HT-29 (cell line): Measurements from ENCODE around the gene NOL12. TPM values are rescaled to one million over a fixed set of nuclear protein-coding genes. Genes with fewer than 3 reads are reported as not detected.
"Not testable (repeated sequence)": the region's sequence is repeated elsewhere in the genome, so short reads cannot be mapped to it uniquely, and the experiment has no call there.

Experiments used
- DNase-seq: peaks from one replicate; pipeline ENCODE4 v3.0.0-alpha.2; 2015; ENCODE audit warnings: low spot score
- total RNA-seq: library from RNA; depleted of rRNA; stranded (reverse); fragments of >200 nt; shearing (Covaris generic); gene quantifications from 2 replicates; pipeline ENCODE4 v1.2.3, GENCODE V29; 2014

NOL12 gene
- total RNA-seq, 1 experiment from 2014 or later: 25.2 TPM

DNA sequence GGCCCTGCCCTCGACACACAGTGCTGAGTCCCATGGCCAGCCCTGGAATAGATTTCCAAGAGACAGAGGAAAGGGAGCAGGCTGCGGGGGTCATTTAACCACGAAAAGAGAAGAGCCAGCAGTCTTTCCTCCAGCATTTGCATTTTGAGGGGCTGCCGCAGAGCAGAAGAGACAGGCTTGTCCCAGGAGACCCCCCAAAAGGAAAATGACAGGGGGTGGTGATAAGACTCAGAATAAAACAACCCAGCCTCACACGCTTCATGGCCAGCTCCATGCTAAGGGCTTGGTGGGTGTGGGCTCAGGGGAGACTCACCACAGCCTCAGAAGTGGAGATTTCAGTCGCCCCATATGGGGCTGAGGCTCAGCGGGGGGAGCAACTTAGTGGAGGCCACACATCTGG is 27.6 kb downstream of the NOL12 start:
- DNase-seq: no peak

DNA sequence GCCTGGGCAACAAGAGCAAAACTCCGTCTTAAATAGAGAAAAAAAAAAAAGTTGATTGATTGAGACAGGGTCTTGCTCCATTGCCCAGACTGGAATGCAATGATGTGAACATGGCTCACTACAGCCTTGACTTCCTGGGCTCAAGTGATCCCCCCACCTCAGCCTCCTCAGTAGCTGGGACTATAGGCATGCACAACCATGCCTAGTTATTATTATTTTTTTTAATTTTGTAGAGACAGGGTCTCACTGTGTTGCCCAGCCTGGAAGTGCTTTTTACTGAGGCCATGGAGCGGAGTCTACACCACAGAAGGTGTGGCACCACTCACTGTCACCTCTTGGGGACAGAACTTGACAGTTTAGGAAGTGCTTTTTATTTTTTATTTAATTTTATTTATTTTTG is 28.5 kb downstream of the NOL12 start:
- DNase-seq: no peak

DNA sequence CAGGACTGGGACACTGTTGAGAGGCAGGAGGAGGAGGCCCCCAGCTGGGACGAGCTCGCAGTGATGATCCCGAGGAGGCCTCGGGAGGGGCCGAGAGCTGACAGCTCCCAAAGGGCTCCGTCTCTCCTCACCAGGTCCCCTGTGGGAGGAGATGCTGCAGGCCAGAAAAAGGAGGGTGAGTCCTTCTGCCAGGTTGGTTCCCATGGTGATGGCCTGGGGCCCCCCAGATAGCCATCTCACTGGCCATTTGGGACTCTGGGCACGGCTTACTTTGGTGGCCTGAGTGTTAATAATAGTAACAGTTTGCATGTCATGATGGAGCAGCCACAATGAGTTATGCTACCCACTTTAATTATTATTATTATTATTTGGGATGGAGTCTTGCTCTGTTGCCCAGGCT is 29.6 kb downstream of the NOL12 start:
- DNase-seq: no peak

DNA sequence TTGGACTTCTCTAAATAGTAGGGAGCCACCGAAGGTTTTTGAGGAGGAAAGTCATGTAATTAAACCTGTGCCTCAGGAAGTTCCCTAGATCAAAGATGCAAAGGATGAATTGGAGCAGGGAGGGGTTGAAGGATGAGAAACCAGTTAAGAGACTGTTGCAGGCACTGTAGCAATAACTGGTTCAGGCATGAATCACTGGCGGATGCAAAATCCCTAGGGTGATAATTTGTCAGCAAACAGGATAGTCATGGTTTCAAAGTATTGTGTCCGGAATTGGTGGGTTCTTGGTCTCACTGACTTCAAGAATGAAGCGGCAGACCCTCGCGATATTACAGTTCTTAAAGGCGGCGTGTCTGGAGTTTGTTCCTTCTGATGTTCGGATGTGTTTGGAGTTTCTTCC is 30.6 kb downstream of the NOL12 start:
- no peak for DNase-seq

DNA sequence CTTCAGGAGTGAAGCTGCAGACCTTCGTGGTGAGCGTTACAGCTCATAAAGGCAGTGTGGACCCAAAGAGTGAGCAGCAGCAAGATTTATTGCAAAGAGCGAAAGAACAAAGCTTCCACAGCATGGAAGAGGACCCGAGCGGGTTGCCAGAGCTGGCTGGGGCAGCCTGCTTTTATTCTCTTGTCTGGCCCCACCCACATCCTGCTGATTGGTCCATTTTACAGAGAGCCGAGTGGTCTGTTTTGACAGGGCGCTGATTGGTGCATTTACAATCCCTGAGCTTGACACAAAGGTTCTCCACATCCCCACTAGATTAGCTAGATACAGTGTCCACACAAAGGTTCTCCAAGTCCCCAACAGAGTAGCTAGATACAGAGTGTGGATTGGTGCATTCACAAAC is 31.1 kb downstream of the NOL12 start:
- DNase-seq: not testable (repeated sequence)

DNA sequence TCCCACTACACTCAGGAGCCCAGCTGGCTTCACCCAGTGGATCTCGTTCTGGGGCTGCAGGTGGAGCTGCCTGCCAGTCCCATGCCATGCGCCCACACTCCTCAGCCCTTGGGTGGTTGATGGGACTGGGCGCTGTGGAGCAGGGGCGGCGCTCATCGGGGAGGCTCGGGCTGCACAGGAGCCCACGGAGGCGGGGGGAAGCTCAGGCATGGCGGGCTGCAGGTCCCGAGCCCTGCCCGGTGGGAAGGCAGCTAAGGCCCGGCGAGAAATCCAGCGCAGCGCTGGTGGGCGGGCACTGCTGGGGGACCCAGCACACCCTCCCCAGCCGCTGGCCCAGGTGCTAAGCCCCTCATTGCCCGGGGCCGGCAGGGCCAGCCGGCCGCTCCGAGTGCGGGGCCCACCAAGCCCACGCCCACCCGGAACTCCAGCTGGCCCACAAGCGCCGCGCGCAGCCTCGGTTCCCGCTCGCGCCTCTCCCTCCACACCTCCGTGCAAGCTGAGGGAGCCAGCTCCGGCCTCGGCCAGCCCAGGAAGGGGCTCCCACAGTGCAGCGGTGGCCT is 31.7 kb downstream of the NOL12 start:
- not testable (repeated sequence) for DNase-seq

DNA sequence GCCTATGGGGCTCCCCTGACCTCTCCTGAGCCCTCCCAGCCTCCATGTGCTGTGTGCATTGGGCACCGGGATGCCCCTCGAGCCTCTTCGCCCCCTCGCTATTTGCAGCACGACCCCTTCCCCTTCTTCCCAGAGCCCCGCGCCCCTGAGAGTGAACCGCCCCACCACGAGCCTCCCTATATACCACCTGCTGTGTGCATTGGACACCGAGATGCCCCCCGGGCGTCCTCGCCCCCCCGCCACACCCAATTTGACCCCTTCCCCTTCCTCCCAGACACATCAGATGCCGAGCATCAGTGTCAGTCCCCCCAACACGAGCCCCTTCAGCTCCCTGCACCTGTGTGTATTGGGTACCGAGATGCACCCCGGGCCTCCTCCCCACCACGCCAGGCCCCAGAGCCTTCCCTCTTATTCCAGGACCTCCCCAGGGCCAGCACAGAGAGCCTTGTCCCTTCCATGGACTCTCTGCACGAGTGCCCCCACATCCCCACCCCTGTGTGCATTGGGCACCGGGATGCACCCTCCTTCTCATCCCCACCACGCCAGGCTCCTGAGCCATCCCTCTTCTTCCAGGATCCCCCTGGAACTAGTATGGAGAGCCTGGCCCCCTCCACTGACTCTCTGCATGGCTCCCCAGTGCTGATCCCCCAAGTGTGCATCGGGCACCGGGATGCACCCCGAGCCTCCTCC is 39.6 kb downstream of the NOL12 start:
- no peak for DNase-seq

DNA sequence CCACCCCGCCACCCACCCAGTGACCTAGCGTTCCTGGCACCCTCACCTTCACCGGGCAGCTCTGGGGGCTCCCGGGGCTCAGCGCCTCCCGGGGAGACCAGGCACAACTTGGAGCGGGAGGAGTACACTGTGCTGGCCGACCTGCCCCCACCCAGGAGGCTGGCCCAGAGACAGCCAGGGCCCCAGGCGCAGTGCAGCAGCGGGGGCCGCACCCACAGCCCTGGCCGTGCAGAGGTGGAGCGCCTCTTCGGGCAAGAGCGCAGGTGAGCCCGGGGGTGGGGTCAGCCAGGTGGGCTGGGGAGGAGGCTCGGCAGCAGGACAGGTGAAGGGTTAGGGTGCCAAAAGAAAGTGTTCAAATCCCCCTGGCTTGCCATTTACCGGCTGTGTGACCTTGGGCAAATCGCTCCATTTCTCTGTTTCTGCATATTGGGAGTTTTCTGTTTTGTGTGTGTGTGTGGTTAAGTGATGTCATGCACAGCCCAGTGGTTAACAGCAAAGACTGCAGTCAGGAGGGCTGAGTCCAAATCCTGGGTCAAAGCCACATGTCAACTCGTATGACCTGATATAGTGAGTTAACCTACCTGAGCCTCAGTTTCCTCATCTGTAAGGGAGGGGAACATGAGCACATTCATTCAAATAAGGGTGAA is 40.2 kb downstream of the NOL12 start:
- DNase-seq: no peak

DNA sequence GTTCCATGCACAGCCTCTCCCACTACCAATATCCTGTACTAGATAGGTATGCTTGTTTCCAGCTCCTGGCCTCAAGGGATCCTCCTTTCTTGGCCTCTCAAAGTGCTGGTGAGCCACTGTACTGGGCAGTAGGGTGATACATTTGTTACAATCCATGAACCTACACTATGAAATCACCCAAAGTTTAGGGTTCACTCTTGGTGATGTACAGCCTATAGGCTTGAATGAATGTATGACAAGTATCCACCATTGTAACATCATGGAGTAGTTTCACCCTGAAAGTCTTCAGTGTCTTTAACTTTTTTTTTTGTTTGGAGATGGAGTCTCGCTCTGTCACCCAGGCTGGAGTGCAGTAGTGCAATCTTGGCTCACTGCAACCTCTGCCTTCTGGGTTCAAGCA is 42.5 kb downstream of the NOL12 start:
- DNase-seq: no peak

DNA sequence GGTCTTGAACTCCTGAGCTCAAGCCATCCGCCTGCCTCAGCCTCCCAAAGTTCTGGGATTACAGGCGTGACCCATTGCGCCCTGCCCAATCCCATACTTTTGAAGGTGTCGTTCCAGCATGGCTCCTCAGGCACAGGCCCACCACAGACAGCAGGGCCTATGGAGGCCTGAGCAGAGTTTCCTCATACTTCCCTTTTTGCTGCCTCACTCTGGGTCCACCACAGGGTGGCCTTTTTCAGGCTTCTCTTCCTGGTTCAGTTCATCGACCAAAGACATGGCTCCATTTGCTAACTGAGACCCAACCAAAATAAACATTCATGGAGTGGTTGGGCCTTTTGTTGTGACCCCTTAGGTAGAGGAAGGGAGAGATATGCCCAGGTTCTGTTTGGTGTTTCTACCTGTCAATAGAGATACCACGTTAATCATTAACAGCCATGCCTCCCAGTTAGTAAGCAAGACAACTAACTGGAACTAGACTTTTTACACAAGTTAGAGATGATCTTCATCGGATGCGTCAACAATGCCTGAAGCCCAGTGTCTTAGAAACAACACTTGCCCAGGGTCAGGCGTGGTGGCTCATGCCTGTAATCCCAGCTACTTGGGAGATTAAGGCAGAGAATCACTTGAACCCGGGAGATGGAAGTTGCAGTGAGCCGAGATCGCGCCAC is 45.8 kb downstream of the NOL12 start:
- DNase-seq: peak; percentile 62

DNA sequence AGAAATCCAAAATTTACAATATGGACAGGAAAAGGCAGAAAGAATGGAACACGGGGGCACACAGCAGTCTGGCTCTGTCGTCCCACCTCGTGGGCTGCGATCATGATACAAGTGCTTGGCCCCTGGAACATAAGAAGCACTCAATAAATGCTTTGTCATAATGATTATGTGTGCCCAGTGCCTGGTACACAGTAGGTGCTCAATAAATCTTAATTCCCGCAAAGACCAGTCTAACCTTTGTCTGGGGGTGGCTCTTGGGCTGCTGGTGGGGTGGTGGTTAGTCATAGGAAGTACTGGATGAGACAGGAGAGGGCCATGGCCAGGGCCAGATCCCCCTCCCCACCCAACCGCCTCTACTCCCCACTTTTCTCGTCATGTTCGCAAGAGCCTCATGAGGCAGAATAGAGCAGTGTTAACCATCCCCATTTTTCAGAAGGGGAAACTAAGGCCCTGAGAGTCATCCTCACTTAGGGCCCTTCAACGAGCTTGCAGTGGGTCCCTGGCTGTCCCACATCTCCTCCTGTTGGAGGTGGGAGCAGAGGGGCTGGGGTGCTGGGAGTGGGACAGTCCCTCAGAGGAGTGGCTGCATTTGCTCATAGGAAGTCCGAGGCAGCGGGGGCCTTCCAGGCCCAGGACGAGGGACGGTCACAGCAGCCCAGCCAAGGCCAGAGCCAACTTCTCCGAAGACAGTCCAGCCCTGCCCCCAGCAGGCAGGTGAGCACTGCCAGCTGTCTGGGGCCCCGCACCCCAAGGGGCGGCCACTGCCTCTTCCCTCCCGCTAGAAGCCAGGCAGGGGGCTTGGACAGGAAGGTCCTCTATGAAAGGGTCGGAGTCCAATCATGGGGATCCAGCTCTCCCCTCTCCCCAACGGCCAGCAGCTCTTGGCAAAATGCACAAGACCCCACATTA is 46.8 kb downstream of the NOL12 start:
- DNase-seq: no peak

DNA sequence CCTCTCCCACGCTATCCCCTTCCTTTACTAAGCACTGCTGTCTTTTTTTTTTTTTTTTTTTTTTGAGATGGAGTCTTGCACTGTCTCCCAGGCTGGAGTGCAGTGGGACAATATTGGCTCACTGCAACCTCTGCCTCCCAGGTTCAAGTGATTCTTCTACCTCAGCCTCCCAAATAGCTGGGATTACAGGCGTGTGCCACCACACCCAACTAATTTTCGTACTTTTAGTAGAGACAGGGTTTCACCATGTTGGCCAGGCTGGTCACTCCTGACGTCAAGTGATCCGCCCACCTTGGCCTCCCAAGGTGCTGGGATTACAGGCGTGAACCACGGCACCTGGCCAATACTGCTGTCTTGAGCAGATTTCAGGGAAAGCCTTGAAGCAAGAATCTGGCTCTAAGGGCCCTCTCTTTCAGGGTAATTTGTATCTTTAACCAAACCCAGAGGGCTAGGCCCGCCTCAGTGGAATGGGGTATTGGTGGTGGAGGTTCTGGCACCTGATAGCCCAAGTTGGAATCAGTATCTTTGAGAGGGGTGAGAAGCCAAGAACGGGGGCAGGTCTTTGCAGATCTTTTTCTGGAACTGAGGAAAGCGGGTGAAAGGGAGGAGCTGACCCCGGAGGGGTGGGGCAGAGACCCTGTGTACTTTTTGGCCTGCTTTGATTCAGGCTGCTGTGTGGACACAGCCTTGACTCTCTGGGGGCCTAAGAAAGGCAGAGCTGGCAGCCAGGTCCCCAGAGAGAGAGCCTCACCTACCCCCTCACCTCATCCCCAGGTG is 47.7 kb downstream of the NOL12 start:
- no peak for DNase-seq

DNA sequence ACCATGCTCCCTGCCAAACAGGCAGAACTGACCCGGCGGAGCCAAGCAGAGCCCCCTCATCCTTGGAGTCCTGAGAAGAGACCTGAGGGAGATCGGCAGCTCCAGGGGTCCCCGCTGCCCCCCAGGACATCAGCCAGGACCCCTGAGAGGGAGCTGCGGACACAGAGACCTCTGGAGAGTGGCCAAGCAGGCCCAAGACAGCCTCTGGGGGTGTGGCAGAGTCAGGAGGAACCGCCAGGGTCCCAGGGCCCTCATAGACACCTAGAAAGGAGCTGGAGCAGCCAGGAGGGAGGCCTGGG is 48.2 kb downstream of the NOL12 start:
- DNase-seq: no peak

DNA sequence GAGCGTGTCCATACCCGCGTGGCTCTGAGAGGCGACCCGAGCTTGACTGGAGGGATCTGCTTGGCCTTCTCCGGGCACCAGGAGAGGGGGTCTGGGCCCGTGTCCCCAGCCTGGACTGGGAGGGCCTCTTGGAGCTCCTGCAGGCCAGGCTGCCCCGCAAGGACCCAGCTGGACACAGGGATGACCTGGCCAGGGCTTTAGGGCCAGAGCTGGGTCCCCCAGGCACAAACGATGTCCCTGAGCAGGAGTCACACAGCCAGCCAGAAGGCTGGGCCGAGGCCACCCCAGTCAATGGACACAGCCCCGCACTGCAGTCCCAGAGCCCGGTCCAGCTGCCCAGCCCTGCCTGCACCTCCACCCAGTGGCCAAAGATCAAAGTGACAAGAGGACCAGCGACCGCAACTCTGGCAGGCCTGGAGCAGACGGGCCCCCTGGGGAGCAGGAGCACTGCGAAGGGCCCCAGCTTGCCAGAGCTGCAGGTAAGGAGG is 48.9 kb downstream of the NOL12 start:
- peak; percentile 64 for DNase-seq

DNA sequence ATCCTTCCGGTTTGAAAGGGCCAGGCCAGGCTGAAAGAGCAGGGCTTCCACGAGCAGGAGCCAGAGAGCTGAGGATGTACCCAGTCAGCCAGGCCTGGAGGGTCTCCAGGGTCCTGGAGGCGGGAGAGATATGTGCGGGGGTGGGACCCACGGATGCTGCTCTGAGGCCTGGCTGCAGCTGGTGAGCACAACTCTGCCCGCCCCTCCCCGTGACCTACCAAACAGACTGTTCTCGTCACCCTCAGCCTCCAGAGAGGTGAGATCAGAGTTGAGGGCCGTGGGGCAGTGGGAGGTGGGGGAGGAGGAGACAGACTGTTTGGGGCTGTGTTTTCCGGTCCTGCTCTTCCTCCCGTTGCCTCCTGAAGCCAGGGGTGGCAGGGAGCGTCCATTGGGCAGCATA is 52.9 kb downstream of the NOL12 start:
- no peak for DNase-seq

DNA sequence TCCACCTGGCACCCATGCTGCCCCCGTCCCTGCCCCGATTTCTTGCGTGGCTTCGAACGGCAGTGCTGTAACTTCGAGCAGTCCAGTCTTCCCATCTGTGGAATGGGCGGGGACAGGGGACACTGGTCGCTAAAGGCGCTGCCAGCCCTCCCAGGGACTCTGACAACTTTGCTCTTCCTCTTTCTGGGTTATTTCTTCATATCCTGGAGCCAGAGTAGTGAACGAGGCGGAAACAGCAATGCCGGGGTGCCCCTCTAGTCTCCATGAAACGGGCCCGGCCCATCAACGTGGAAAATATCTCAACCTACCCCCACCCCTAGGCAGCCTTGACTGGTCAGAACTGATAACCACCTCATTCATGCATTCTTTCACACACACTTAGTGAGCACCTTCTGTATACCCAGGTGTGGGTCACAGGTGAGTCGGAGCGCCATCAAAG is 53.5 kb downstream of the NOL12 start:
- DNase-seq: no peak

DNA sequence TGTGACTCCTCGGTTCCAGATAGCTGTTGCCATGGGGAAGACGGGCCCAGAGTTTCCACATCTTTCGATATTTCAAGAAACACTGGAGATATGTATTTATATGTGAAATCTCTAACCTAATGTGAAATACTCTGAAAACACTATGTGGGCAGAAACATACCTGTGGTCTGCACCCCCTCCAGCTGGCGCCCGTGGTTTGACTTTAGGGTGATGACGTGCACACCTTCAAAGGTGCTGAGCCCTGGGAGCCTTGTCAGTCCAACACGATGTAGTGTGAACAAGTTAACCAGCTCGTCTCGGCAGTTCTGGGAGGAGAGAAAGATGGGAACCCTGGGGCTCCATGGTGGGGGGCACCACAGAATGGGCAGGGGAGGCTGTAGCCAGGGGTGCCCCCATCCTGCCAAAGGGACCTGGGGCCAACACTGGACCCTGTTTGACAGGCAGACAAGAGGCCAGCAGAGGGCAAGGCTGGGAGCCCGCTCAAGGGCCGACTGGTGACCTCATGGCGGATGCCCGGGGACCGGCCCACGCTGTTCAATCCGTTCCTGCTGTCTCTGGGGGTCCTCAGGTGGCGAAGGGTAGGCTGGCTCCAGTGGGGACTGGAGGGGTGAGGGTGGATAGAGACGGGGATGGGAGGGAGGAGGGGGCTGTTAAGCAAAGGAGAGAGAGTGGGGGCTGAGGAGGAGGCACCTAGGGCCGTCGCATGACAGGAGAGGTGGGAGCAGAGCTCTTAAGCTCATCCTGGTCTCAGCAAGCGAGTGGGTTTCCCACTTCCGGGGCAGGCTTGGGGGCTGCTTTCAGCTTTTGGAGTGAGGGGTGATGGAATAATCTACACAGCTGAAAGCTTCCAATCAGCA is 54.5 kb downstream of the NOL12 start:
- no peak for DNase-seq

DNA sequence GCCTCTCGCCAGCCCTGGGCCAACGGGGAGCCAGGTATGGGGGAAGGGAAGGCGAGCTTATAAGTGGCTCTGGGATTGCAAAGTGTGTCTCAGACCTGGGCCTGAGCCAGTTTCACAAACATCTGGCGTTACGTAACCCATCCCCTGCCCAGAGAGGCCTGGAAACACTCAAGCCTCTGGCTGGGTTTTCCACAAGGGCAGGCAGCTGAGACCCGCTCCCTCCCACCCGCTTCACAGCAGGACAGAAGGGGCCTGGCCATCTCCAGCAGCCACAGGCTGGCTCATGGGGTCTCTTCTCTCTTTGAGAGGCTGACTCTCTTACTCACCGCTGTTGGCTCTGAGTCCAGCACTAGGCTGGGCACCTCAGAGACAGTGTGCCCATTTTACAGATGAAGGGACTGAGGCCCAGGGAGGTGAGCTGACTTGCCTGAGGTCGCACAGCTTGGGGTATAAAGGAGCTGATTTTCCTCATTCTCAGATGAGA is 55.2 kb downstream of the NOL12 start:
- peak; percentile 50 for DNase-seq

DNA sequence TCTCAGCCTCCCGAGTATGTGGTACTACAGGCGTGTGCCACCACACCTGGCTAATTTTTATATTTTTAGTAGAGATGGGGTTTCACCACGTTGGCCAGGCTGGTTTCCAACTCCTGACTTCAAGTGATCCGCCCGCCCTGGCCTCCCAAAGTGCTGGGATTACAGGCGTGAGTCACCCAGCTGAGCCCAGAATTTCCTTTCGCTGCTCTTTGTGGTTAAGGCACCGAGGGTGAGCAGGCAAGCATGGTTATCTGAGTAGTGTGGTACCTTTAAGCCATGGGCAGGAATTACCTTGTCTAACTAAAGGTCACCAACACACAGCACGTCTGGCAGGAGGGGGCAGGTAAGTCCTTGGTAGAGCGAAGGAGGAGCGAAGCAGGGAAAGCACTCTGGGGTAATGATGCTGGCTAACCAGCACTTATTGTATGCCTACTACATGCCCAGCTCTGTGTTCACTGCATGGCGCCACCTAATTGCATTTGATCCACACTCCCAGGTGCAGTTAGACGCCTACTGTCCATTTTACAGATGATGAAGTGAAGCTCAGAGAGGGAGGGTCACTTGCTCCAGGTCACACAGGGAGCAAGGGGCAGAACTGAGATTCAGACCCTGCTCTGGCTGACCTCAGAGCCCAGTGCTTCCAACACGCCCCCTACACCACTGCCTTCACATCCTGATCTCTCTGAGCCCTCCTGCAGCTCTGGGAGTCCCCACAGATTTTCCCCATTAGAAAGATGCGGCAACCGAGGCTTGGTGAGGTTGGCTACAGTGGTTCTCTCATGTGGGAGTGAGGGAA is 56.4 kb downstream of the NOL12 start:
- DNase-seq: peak; percentile 67
